AG20443 (cell line): ENCODE results near the gene PIGA.
"Not testable (repeated sequence)": the region's sequence is repeated elsewhere in the genome, so short reads cannot be mapped to it uniquely, and the experiment has no call there.

Source experiments
- DNase-seq: peaks from one replicate; pipeline ENCODE4 v3.0.0; 2012; ENCODE audit warnings: low spot score, mixed read lengths

The PIGA gene

DNA sequence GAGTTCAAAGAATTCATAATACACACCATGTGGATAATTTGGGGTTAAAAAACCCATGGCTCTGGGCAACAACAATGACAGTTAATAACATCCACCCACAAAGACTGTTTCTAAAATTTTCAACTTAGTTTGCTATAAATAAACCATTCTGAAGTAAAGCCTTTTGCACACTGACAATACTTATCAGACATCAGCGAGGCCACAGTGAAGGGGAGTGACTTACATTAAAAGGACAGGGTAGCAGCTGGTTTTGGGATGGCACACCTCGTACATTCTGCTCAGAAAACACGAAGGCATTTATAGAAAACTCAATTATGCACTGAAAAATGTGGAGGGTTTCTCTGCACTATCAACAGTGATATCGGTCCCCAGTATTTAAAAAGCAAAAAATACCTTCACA is 15.0 kb downstream of the PIGA start:
- DNase-seq = no peak

DNA sequence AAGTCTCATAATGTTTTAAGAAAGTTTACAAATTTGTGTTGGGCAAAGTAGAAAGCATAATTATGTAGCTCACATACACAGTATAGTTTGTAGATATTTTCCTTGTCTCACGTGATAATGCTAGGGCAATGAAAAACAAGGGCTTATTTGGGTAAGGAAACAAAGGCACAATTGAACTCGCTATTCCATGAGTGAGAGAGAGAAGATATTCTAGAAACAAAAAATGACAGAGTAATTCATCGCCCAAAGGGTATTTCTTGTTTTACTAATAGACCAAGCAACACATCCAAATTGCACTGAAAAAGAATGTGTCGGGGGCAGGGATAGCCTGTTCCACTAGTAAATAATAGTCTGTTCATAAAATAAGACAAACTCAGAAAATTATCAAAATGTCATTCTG is 16.2 kb downstream of the PIGA start:
- no peak for DNase-seq

DNA sequence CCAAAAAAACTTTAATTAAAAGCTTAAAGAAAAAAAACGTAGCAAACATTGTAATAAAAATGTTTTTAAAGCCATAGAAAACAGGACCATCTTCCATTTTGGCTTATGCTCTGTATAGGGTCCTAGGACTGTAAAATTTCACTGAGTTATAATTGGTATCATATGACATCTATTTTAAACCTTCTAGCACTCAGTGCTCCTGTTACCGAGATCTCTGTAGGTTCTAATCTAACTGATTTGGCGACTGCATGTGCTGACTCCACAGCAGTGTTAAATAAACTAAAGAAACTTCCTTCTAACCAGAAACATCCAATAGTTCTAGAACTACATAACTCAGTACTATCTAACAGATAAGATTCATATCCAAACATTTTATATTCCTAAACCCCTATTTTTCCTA is 19.8 kb downstream of the PIGA start, which contains the start of gene ASB11:
ASB11 (minus strand) TSS at position 132 of the 400 bp plus-strand sequence; CDS start at position 97, 35 bp downstream.
- no peak for DNase-seq

DNA sequence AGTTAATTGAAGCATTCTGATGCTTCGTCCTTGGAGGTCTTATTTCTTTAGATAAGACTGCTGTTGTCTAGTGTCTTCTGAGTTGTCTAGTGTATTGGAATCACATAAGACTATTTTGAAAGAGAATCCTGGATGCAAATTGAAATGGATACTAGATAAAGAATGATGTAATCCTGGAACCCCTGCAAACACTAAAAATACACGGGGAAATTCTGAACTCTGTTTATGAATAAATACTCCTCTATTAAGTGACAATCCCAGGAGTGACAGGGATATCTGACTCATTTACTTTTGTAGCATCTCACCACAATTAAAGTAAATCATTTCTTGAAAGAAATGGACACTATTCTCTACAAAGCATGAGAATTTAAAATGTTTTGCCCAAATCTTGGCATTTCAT is 20.9 kb downstream of the PIGA start:
- no peak for DNase-seq

DNA sequence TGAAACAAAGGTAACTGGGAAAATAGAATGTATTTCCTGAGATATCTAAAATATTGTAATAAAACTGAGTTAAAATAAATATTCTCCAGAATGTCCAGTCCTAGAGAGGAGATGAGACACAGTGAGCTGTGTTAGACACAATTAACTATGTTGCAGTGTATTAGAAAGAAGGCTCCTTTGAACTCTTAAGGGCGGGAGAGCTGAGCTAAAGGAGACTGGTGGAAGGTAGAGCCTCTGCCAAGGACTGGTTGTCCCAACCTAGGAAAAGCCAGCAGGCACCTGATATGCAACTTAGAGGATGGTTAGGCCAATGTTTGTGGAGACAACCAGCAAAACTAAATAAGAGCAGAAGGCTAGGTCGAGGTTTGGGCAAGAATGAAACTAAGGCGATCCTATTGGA is 24.2 kb downstream of the PIGA start:
- no peak for DNase-seq

DNA sequence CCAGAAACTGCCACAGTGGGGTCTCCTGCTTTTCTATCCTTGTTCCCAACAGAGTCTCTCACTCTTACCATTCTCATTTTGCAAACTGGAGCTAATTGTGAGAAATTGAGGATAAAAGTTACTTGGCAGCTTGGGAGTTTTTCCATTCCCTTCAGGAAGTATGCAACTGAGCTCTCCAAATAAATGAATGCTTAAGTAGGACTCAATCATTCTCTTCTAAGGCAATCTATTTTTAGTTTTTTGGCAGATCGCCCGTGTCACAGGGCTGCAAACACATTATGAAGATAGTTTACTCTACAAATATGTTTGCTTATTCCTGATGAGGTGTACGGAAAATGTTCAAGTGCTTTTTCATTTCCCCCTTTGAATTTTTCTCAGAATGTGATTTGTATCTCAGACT is 25.2 kb downstream of the PIGA start:
- no peak for DNase-seq

DNA sequence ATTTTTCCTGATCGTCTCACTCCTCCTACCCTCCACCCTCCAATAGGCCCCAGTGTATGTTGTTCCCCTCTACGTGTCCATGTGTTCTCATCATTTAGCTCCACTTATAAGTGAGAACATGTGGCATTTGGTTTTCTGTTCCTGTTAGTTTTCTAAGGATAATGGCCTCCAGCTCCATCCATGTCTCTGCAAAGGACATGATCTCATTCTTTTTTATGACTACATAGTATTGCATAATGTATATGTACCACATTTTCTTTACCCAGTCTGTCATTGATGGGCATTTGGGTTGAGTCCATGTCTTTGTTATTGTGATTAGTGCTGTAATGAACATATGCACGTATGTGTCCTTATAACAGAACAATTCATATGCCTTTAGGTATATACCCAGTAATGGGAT is 29.4 kb downstream of the PIGA start:
- not testable (repeated sequence) for DNase-seq

DNA sequence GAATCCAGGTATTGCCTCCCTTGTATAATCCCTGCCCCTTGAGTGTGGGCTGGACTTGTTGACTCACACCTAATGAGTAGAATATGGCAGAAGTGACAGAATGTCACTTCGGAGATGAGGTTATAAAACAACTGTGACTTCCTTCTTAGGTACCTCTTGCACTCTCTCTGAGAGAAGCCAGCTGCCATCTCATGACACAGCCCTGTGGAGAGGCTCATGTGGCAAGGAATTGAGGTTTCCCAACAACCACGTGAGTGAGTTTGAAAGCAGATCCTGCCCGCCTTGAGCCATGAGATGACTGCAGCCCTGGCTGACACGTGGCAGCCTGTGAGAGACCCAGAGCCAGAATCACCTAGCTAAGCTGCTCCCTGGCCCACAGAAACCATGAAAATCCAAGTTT is 33.4 kb downstream of the PIGA start:
- DNase-seq = peak; percentile 17

DNA sequence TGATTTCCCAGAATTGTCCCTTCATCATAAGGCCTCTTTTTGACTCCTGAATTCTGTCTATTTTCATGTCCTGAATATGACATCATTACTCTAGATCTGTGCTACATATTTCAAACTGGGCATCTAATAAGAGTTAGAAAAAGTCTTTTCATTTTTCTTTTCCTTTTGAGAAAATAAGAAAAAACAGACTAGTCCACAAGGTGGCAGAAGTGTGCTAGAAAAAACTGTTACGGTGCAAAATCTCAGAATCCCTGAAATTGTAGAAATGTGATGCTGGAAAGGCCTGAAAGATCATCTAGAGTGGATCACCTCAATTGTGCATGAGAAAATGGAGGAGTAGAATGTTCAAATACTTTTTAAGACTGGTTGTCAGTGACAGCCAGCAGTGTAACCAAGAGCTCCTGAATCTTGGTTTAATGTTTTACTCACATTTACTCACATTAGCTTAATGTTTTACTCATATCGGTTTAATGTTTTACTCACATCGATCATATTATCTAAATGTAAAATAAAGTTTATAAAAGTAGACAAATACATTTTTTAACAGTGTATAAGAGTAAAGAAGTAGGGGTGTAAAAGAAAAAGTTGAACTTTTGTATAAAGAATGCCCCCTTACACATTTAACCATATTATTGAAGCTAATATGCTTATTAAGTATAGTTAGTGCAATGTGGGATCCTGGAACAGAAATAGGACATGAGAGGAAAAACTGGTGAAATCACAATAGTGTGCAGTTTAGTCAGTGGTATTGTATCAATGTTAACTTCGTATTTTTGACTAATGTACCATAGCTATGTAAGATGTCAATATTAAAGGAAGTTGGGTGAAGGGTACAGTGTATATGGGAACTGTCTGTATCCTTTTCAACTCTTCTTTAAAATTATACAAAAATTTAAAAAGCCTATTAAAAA is 35.1 kb downstream of the PIGA start:
- DNase-seq = peak; percentile 21

DNA sequence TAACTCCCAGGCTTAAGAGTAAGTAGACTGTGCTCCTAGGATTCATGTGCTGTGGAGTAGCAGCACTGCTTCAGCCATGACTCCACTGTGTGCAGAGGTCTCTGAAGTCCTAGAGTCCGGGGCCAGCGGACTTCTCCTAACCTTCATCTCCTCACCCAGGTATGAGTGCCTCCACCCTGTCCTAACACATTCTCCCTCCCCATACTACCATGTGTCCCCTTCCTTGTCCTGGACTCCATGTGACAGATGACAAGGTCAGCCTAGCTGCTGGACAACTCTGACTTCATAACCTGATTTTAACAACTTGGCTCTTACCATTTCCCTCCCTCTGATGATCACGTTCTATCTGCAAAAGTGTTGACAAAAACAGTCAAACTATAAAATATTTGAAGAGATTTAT is 36.5 kb downstream of the PIGA start:
- no peak for DNase-seq

DNA sequence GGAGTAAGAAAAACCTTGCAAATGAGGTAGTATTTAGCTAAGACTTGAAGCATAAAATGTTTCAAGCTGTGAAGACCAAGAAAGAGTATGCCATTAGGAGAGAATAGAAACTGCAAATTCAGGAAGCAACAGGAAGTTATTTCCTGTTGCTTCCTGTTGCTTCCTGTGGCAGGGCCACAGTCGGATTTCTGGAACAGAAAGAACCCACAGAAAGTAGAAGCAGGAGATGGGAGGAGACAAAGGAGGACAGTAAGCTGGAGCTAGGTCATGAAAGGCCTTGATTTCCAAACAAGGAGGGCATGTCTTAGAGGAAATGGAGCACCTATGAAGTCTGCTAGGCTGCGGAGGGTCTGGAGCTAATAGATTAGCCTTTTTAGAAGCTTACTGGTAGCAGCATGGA is 37.1 kb downstream of the PIGA start:
- DNase-seq = no peak

DNA sequence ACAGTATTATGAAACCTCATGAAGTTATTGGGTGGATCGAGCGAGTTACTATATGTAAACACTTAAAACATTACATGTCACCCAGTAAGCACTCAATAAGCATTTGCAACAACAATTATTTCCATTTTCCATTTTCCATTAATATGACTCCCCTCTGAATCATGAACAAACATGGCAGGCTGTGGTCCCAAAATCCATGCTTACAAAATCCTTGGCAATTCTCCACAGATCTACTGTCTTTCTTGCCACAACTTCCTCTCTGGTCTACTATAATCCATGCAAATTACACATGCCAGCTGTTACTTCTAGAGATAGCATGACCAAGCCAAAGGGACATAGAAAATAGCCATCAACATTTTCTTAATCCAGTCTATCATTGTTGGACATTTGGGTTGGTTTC is 41.9 kb downstream of the PIGA start:
- no peak for DNase-seq

DNA sequence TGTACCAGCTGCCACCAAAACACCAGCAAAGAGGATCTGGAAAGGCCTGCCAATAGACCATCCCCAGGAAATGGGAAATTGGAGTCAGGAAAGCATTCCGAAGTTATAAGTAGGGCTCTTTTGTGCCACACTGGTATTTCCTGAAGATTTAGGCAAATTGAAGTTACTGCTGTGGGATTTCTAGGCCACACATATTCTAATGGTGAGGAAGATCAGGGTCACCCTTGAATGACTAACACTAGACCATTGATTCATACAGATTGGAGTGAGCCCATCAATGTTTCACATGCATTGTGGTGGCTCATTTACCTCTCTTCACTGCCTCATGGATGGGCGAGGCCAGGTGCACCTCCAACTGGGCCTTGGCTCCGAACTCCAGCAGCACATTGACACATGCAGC is 42.5 kb downstream of the PIGA start:
- DNase-seq = no peak

DNA sequence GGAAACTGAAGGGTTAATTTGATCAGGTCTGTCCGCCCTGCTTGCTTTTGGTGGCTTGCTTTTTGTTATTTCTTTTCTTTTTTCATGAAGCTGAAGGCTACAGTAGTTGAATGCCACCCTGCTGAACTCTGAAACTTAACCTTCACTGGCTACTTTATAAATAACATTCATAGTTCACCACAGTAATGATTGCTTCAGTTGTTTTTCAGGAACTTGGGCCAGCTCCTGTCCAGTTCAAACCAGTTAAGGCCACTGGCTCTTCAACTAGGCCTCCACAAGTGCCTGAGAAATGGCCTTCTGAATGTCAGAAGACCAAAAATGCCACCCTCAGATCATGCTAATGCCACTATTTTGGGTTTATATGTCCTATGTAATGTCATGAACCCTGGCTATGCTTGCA is 57.7 kb downstream of the PIGA start:
- DNase-seq = no peak

DNA sequence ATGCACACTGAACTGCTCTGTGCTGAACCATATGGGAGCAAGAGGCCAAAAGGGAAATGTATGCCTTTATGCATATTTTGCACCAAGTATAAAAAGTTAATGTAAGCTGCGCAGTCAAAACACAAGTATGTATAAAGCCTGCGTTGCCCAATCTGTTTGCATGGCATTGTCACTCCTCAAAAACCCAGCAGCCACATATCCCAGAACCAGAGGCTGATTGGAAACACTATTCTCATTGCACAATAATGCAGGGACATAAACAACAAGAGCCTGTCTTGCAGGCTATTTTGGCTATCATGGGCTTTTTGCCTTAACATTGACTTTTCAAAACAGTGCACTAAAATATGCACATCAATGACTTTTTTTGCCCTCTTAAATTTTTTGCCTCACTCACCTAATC is 60.4 kb downstream of the PIGA start:
- no peak for DNase-seq

DNA sequence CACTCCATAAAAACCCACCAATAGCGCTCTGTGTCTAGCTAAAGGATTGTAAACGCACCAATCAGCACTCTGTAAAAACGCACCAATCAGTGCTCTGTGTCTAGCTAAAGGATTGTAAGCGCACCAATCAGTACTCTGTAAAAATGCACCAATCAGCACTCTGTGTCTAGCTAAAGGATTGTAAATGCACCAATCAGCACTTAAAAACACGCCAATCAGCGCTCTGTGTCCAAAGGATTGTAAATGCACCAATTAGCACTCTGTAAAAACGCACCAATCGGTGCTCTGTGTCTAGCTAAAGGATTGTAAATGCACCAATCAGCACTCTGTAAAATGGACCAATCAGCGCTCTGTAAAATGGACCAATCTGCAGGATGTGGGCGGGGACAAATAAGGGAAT is 62.0 kb downstream of the PIGA start:
- not testable (repeated sequence) for DNase-seq

DNA sequence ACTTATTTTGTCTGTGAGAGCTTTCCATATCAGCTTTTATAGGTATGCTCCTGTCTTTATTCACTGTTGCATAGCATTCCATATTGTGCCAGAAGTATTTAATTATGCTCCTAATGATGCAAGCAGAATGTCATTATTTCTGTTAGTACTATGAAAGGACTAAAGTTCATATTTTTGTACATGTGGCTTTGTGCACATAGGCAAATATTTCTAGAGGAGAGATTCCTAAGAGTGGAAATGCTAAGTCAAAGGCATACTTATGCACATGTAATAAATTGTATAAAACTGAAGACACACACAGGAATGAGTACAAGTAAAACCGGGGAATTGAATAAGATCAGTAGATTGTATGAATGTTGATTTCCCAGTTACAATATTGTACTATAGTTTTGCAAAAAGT is 63.6 kb downstream of the PIGA start:
- DNase-seq = no peak

DNA sequence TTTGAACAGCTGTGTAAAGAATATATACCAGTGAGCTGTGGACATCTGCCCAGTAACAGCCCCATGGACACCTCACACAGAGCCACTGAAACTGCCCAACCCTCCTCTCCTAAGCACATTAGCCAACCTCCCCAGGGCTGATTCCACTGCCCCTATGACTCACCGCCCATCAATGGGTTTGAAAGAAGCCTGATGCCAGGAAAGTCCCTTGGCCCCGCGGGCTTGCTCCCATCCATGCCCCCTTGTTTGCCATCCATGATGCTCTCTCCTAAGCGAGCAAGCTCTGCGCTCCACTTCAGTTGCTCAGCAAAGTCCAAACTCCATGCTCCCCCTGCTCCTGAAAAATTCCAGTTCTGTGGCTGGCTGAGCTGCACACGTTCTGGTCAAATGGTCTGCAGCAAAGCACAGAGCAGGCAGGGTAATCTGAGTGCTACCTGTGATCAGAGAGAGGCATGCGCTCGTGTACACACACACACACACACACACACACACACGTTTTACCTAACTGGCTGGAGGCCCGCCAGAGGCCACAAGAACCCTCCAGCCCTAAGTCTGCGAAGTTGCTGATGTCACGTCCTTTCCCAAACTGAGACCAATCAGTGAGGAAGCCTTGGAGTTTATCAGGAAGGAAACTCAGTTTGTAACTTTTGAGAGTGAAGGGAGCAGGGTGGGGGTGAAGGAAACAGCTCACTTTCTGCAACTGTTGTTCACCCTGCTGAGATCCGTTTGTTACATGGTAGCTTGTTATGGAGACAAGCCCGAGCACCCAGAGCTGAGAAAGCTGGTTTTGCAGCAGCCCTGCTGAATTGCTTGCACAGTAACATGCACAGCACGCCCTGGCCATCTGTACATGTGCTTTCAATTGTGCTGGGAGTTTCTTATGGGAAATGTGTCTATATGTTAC is 65.5 kb downstream of the PIGA start, which contains the start of gene ASB9:
ASB9 (minus strand) TSS at position 466 of the 904 bp plus-strand sequence; CDS start at position 257, 209 bp downstream.
- peak; percentile 58 for DNase-seq
